ENCODE data around the gene KXD1. TPM values are rescaled to one million over a fixed set of nuclear protein-coding genes. Genes with fewer than 3 reads are reported as not detected.

Gene KXD1
- total RNA-seq, 4 donors from 2014 or later: 97.2 to 145 (median 120) TPM

- TF ChIP-seq CTCF (IDR thresholded peaks at IDR 0.05; ENCODE audit: low read depth): no peak
Measured at GRCh38 chr19:18611327-18612050, 53.8 kb downstream of the KXD1 start.

DNA sequence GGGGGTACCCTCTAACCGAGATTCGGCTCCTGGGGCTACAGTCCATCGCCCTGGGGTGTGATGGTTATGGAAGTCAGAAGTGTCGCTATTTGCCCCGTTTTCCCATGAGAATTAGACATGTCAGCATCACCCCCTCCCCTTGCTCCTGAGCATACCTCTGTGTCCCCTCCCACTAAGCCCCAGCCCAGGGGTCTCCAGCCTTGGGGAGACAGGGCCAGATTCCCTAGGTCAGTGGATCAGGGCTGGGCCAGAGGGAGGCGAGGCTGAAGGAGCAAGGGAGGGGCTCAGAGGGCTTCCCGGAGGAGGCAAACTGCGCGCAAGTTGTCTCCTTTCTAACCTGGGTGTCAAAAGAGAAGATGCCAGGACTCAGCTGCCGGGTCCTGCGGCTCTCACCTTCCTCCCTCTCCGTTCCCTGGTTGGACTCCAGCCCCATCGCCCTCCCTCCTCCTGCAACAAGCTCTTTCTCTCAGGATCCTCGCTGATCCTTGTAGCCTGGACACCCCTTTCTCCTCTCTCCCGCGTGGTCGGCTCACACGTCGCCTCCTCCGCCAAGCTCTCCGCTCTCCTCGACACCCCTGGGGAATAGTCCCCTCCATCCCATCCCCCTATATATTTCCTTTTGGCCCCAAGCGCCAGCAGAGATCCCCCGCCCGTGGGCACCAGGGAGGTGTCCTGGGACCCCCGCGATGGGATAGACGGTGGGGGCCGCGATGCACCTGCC, 54.5 kb downstream of the KXD1 start:
- TF ChIP-seq CTCF (IDR thresholded peaks at IDR 0.05; ENCODE audit: low read depth): no peak

DNA sequence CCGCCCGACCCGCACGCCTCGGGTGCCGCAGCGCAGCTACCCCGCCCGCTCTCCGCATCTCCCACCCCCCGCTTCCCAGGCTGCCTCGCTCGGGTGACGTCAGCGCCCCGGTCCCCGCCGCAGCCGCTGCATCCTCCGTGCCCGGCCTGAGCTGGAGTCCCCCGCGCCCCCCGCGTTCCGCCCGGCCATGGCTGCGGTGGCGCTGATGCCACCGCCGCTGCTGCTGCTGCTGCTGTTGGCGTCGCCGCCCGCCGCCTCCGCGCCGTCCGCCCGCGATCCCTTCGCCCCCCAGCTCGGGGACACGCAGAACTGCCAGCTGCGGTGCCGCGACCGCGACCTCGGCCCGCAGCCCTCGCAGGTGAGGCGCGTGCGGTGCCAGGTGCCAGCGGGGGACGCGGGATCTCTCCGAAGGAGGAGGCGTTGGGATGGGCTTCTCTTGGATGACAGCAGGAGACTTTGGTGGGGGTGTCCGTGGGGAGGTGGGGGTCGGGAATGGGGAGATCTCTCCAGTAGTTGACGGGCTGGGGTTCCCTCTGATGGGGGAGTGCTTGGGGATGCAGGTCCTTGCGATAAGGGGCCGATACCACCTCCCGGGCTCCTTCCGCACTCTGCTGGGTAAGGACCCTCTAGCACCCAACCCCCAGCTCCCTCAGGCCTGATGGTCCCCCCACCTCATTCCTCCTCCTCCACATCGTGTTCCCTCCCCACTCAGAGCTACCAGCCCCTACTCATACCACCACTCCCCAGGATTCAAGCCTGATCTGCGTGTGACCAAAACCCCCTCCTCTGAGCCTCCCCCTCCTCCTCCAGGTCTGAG, 55.3 kb downstream of the KXD1 start, which contains the start of gene TMEM59L:
TSS of gene TMEM59L (plus strand) at position 99 of the 817 bp plus-strand sequence. CDS start at position 188, 89 bp downstream.
- TF ChIP-seq CTCF (IDR thresholded peaks at IDR 0.05; ENCODE audit: low read depth): no peak

DNA sequence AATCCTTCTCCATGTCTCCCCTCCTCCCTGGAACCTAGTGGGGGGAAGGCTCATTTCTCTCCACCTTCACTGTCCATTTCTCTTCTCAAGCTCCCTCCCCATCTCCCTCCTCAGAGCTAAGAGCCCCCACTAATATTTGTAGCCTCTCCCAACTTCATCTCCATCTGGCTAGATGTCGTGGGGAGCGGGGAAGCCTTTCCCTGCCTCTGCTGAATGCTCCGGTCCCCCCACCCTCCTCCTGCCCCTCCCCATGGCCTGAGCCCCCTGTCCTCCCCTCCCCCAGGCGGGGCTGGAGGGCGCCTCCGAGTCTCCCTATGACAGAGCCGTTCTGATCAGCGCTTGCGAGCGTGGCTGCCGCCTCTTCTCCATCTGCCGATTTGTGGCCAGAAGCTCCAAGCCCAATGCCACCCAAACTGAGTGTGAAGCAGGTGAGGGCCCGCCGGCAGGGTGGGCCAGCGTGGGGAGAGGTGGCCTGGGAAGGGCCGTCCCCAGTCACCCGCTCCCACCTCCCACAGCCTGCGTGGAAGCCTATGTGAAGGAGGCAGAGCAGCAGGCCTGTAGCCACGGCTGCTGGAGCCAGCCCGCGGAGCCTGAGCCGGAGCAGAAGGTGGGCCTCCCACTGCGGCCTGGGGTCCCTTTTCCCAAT, 56.0 kb downstream of the KXD1 start:
- no peak for TF ChIP-seq CTCF (IDR thresholded peaks at IDR 0.05; ENCODE audit: low read depth)

DNA sequence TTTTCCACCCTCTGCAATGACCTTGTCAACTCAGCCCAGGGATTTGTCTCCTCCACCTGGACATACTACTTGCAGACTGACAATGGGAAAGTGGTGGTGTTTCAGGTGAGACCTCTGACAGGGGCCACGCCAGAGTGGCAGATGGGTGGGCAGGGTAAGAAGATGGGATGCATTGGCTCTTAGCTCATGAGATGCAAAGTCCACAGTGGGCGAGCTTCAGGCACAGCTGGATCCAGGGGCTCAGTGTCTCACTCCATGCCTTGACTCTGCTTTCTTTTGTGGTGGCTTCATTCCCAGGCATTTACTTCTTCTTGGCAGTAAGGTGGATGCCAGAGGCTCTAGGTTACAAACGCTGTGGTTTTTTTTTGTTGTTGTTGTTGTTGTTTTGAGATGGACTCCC, 58.4 kb downstream of the KXD1 start:
- TF ChIP-seq CTCF (IDR thresholded peaks at IDR 0.05; ENCODE audit: low read depth): no peak

GRCh38 chr19:18617562-18617961, 59.9 kb downstream of the KXD1 start:
- no peak for TF ChIP-seq CTCF (IDR thresholded peaks at IDR 0.05; ENCODE audit: low read depth)
